MM.1S (cell line): Measurements from ENCODE around the gene SORL1-AS1.

Source experiments
- CTCF ChIP-seq: fragments of 300-600 bp; sonication (generic); IDR thresholded peaks from 2 replicates; pipeline ENCODE4 v1.5.1; 2016; ENCODE audit warnings: antibody characterized with exemption, low read length, mixed read lengths
- EZH2 ChIP-seq: fragments of 300-600 bp; sonication (generic); optimal IDR thresholded peaks from 2 replicates; pipeline ENCODE3; 2017; ENCODE audit warnings: low read depth, mild to moderate bottlenecking, antibody characterized with exemption, low read length, mixed read lengths
- EZH2phosphoT487 ChIP-seq: fragments of 300-600 bp; sonication (generic); IDR thresholded peaks from 2 replicates; pipeline ENCODE4 v1.6.1; 2018; ENCODE audit warnings: antibody characterized with exemption, low read length

GRCh38 chr11:121437018-121437685 lies 15.6 kb downstream of the SORL1-AS1 start:
- no peak for TF ChIP-seq CTCF
- no peak for TF ChIP-seq EZH2
- TF ChIP-seq EZH2phosphoT487, result no peak
